NCI-H1105 (cell line): ENCODE results near the gene IGLON5.

Experiments
- DNase-seq: peaks from one replicate; lab custom pipeline; 2025; lab: John Stamatoyannopoulos, UW

IGLON5 gene

GRCh38 chr19:51338563-51339312, 27.3 kb downstream of the IGLON5 start:
- DNase-seq = no peak

GRCh38 chr19:51339313-51339686, 27.9 kb downstream of the IGLON5 start:
- DNase-seq = no peak

DNA sequence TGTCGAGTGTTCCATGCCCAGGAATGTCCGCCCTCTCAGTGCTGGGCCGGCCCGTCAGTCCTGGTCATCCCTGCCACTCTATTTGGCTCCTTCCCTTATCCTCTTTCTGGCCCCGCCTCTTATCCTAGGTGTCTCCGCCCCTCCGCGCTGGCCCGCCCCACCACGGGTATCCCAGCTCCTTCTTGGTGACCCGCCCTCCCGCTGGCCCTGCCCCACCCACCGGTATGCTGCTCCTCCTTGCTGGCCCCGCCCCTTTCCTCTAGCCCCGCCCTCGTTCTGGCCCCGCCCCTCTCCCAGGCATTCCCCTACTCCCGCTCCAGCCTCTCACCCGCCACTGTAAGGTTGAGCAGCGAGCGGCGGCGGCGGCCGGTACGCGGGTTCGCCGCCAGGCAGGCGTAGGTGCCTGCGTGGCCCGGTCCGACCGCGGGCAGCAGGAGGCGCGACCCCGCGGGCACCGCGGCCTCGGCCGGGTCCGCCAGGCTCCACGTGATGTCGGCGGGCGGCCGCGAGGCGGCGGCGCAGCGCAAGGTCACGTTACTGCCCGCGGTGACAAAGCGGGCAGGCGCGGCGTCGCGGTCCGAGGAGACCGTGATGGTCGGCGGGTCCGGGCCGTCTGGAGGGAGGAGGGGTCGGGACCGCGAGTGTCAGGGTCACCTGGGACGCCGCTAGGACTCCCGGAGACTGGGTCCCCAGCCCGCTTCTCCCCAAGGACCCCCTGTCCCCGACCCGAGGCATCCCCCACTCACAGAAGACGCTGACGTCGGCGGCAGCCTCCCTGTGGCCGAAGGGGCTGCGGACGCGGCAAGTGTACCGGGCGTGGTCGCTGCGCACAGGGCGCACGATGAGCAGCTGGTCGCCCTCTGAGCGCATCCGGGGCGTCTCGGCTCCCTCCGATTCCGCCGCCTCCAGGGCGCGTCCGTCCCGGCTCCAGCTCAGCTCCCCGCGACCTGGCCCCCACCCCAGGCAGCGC, 28.5 kb downstream of the IGLON5 start:
- no peak for DNase-seq

- no peak for DNase-seq
Measured at GRCh38 chr19:51341066-51341465, 29.6 kb downstream of the IGLON5 start.

GRCh38 chr19:51341976-51342580, 30.6 kb downstream of the IGLON5 start, which contains the start of gene VSIG10L:
Gene VSIG10L, minus strand, starts transcription at chr19:51342139. Its CDS starts 15 bp downstream, at chr19:51342124.
- no peak for DNase-seq

GRCh38 chr19:51342631-51343569, 31.5 kb downstream of the IGLON5 start:
- no peak for DNase-seq

DNA sequence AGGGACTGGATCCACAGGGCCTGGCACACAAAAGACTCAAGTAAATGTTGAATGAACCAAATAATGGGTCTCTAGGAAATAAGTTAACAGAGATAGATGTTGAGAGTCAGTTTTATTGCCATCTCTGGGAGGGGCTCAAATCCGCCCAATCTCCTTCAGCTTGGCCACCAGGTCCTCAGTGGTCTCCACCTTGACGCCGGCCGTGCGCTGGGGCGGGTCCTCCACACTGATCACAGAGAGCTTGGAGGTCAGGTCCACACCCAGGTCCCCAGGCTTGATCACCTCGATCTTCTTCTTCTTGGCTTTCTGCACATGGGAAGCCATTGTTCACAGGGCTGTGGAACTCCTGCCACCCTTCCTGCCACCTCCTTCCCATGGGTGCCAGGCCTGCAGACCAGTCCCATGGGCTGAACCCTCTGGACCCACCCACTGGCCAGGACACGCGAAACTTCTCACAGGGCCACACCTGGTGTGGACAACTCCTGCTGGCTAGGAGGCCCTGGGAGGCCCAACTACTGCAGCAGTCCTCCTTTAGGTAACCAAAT, 33.7 kb downstream of the IGLON5 start:
- no peak for DNase-seq

DNA sequence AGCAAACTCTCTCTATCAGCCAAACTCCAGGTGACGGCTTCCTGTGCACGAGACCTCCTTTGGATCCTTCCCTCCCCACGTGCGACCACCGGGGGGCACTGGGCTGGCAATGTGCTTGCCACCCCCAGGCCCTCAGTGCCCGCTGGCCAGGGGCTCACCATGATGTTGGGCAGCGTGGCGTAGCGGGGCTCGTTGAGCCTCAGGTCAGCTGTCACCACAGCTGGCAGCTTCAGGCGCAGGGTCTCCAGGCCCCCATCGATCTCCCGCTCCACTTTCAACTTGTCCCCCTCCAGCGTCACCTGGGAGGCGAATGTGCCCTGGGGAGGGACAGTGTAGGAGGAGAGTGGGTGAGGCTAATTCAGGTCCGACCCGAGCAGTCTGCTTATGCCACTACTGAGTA, 35.3 kb downstream of the IGLON5 start:
- DNase-seq = no peak

- no peak for DNase-seq
Measured at GRCh38 chr19:51347209-51347928, 35.9 kb downstream of the IGLON5 start.

DNA sequence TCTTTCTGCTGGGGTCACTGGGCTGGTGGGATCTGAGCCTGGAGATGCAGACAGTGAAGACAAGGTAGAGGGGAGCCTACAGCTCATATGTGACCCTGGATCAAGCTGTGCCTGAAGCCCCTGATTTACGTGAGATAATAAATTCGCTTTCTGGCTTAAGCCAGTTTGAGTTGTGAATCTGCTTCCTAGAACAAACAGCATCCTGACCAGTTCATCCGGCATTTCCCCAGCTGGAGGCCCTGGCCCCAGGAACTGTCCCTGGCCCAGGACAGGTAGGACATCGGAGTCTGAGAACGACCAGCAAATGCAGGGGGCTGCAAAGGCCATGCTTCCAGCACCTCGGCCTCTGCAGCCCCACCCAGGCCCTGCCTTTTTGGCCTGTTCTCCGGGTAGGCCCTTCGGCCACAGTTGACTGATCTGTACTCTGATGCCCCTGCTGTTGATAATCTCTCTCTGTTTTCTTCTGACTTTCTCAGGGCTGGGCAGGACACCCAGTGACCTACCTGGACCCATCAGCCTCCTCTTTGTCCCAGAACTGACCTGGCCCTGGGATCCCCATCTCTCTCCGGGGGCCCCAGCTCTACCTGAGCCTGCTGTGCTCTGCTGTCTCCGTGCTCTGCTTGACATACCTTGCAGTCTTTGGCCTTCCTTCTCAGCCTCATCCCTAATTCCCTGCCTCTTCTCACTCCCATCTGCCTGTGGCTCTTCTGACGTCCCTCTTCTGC, 40.0 kb downstream of the IGLON5 start:
- DNase-seq = no peak

DNA sequence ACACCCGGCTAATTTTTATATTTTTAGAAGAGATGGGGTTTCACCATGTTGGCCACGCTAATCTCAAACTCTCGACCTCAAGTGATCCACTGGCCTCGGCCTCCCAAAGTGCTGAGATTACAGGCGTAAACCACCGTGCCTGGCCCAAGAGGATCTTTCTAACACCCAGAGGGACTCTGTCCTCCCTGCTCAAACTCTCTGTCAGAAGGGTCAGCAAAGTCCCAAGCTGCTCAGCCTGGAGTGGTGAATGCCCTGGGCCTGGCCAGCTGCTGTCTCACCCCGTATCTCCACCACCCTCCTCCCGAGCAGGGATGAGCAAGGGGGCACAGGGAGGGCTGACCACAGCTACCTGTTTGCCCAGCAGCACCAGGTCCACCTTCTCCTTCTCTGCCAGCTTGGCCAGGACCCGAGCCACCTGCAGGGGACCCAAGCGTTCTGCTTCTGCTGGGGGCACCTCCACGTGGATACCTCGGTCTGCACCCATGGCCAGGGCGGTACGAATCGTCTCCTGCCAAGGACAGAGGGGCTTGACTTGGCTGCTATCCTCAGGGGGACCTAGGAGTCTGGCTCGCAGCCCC, 41.4 kb downstream of the IGLON5 start:
- no peak for DNase-seq

DNA sequence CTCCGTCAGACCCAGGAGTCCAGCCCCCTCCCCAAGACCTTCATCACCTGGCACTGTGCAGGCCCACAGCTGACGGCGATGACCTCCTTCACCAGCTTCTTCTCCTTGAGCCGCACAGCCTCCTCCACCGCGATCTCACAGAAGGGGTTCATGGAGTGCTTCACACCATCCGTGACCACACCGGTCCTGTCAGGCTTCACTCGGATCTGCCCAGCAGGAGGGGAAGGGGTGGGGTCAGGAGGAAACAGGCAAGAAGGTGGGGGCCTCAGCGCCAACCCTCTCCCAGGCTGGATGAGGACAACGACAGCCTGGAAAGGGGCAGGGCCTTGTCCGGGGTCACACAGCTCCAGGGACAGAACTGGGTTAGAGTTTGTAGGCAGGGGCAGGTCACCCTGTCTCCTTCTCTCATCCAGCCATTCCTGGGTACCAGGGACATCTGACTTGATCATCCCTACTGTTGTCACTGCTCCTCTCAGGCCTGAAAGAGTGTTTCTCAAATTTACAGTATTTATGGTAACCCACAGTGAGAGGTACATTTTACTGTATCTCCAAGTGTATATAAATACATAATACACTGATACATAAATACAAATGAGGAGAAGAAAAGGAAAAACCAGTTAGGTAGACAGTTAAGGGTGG, 42.8 kb downstream of the IGLON5 start:
- DNase-seq = no peak

DNA sequence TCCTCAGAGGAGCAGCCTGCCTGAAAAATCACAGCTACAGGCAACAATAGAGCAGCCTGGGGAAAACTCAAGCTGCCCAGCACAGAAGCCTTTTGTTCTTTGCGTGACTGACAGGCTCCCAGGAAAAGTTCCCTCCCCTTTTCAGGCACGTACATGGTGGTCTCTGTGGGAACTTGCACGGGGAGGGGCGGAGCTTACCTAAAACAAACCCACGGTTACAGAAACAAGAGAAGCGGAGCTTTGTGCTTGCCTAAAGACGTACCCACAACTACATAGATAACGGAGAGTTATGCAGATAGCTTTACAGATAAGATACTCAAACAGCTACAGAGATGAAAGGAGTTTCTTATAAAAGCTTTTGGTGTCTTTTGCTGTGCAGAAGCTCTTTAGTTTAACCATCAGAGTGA, 43.3 kb downstream of the IGLON5 start:
- no peak for DNase-seq

GRCh38 chr19:51356159-51356801, 44.8 kb downstream of the IGLON5 start:
- DNase-seq = no peak

DNA sequence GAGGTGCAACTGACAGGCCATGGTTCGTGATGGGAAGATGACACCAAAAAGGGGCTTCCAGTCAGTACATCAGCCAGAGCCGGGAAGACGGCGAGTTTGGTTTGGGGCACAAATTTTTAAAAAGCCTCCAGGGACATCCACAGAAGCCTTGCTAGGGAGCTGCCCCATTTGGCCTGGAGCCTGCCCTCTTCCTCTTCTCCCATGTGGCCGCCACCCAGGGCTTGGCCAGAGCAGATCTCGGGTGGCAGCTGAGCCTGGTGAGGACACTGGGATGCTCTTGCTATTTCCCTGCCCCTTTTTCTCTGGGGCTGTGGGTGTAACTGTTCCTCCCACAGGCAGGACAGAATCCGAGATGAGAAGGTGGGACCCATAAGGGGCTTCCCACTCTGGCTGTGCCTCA, 46.5 kb downstream of the IGLON5 start:
- DNase-seq = no peak

DNA sequence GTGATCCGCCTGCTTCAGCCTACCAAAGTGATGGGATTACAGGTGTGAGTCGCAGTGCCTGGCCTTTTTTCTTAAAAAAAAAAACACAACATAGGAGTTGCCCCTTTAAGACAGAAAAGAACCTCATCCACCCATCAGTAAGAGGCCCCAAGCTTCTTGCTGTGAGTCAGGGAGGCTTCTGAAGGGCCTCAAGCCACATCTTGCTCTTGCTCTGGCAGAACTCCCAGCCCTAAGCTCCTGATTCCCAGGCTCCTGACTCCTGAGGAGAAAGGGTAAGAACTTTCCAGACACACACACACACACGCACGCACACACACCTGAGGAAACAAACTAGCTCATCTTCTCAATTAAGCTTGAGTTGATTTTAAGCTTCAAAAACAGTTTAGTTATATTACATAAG, 47.9 kb downstream of the IGLON5 start:
- DNase-seq = no peak

GRCh38 chr19:51361239-51361638, 49.8 kb downstream of the IGLON5 start:
- DNase-seq = no peak
